ENCODE results near the gene FLII. TPM values are rescaled to one million over a fixed set of nuclear protein-coding genes. Genes with fewer than 3 reads are reported as not detected.

The FLII gene
- total RNA-seq, 2 donors from 2014 or later, result 280 to 347 TPM

DNA sequence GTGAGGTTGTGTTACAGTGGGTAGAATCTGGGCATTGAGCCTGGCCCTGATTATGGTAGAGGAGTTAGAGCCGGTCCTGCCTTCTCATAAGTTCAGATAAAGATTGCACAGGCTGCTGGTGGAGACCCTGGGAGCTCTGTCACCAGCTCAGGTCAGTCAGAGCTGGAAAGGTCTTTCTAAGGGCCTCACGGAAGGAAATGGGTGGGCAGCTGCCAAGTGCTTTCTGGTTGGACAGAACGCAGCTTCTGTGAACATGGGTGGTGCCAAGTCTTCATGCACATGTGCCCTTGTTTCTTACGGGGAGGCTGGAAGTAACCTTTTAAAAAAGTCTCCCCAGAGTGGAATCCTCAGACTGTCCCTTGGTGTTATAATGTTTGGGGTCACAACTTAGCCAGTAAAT lies 60.0 kb downstream of the FLII start:
- WGBS, result 19% methylated on average over 4 of the region's 4 CpGs
- Histone ChIP-seq H3K9me3 (no peaks in the 10 kb centered on the region), H3K27ac (no peak overlapping the region), H3K4me3 (no peak overlapping the region), H3K4me1 (replicated peaks) (no peaks in the 10 kb centered on the region), H3K27me3 (replicated peaks; ENCODE audit: insufficient read depth) (no peaks in the 10 kb centered on the region), H3K36me3 (no peaks in the 10 kb centered on the region)
- intact Hi-C loops (cut with DNase I), result no loop called here
- TF ChIP-seq POLR2A (IDR thresholded peaks at IDR 0.05), result no peak
- TF ChIP-seq POLR2AphosphoS5 (IDR thresholded peaks at IDR 0.05), result no peak
- TF ChIP-seq, protein P1, sequence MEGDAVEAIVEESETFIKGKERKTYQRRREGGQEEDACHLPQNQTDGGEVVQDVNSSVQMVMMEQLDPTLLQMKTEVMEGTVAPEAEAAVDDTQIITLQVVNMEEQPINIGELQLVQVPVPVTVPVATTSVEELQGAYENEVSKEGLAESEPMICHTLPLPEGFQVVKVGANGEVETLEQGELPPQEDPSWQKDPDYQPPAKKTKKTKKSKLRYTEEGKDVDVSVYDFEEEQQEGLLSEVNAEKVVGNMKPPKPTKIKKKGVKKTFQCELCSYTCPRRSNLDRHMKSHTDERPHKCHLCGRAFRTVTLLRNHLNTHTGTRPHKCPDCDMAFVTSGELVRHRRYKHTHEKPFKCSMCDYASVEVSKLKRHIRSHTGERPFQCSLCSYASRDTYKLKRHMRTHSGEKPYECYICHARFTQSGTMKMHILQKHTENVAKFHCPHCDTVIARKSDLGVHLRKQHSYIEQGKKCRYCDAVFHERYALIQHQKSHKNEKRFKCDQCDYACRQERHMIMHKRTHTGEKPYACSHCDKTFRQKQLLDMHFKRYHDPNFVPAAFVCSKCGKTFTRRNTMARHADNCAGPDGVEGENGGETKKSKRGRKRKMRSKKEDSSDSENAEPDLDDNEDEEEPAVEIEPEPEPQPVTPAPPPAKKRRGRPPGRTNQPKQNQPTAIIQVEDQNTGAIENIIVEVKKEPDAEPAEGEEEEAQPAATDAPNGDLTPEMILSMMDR (IDR thresholded peaks at IDR 0.05), result no peak
- DNase-seq (ENCODE audit: low spot score), result no peak

DNA sequence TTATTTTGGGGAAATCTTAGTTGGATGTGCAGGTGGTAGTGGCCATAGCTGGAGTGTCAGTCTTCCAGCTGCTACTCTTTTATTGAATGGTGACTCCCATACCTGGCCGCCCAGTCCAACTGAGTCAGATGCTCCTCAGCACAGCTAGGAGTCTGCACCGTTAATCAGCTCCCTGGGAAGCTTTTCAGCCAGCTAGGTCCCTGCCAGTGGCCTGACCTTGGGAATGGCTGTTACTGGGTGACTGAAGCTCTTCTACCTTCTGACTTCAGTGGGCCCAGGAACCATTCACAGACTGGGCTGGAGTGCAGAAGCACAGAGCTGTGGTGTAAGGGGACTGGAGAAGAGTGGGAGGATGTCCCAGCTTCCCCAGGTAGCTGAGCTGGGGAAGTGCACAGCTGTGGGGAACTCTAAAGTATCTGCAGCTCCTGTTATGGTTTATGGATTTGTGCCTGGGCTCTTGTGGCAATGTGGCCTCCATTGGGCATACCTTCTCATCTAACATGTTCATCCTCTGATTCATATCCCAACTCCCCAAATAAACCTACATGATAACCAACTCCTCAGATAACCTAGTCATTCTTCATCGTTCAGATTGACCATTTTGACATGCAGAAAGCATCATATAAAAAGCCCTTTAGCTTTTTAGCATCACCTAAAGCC lies 60.9 kb downstream of the FLII start:
- TF ChIP-seq POLR2A (IDR thresholded peaks at IDR 0.05), result no peak
- TF ChIP-seq, protein P1 (IDR thresholded peaks at IDR 0.05), result no peak
- no peak for DNase-seq (ENCODE audit: low spot score)
- 94% methylated on average over 3 of the region's 3 CpGs for WGBS
- H3K4me1 ChIP-seq (replicated peaks), result no peaks in the 10 kb centered on the region
- no peaks in the 10 kb centered on the region for H3K9me3 ChIP-seq
- H3K36me3 ChIP-seq, result no peaks in the 10 kb centered on the region
- no peak overlapping the region for H3K27ac ChIP-seq
- intact Hi-C loops (cut with DNase I), result no loop called here
- H3K27me3 ChIP-seq (replicated peaks; ENCODE audit: insufficient read depth), result no peaks in the 10 kb centered on the region
- H3K4me3 ChIP-seq, result no peak overlapping the region

DNA sequence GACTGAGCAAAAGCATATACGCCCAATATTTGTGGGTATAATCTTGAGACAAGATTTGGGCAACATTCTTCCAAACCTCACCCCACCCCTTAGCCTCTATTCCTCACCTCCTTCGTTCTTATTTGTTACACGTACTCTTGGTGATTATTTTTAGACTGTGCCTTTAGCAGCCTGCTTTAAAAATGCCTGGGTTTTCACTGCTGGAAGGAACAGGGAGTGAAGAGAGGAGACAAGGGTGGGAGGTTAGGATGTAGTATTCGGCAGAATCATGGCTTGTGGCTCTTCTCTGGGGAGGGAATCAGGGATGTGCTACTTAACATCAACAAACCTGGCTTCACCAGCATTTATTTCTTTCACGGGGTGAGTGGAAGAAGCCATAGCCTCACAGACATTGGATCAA lies 63.3 kb downstream of the FLII start:
- no peaks in the 10 kb centered on the region for H3K9me3 ChIP-seq
- H3K27ac ChIP-seq, result no peak overlapping the region
- WGBS, result 79% methylated on average over 5 of the region's 5 CpGs
- H3K36me3 ChIP-seq, result no peaks in the 10 kb centered on the region
- H3K4me3 ChIP-seq, result no peak overlapping the region
- intact Hi-C loops (cut with DNase I), result no loop called here
- H3K4me1 ChIP-seq (replicated peaks), result peaks cover 15% of the 10 kb centered on the region
- no peak for TF ChIP-seq POLR2A (IDR thresholded peaks at IDR 0.05)
- no peak for TF ChIP-seq POLR2AphosphoS5 (IDR thresholded peaks at IDR 0.05)
- TF ChIP-seq, protein P1 (IDR thresholded peaks at IDR 0.05), result no peak
- DNase-seq (ENCODE audit: low spot score), result no peak
- no peaks in the 10 kb centered on the region for H3K27me3 ChIP-seq (replicated peaks; ENCODE audit: insufficient read depth)

Other genes with a start within 250 kb of the FLII start
- gene ATPAF2, start 219.6 kb downstream of the FLII start, total RNA-seq, result 10 to 100 TPM; 17.7 to 30.5 TPM
- gene GID4, start 219.3 kb downstream of the FLII start, total RNA-seq, result 10 to 100 TPM; 11.0 to 19.1 TPM
- gene DRG2, start 170.8 kb downstream of the FLII start, total RNA-seq, result 10 to 100 TPM; 44.1 to 56.9 TPM
- gene MYO15A, start 150.0 kb downstream of the FLII start, total RNA-seq, result 1 to 10 TPM in 1 of 2 donors, under 1 TPM in 1; 0.32 to 8.3 TPM
- 100 to 1,000 TPM; 132 to 230 TPM for gene ALKBH5, start 74.9 kb downstream of the FLII start, total RNA-seq
- gene LLGL1, start 33.1 kb downstream of the FLII start, total RNA-seq, result 10 to 100 TPM; 17.7 to 33.5 TPM
- 10 to 100 TPM; 22.3 to 28.7 TPM for gene MIEF2, start 1.9 kb upstream of the FLII start, total RNA-seq
- 10 to 100 TPM; 18.4 to 37.1 TPM for gene TOP3A, start 56.3 kb upstream of the FLII start, total RNA-seq
- 10 to 100 TPM; 19.0 to 25.3 TPM for gene SMCR8, start 56.6 kb upstream of the FLII start, total RNA-seq
- 10 to 100 TPM; 31.6 to 43.0 TPM for gene SHMT1, start 104.8 kb upstream of the FLII start, total RNA-seq
- gene EVPLL, start 119.0 kb upstream of the FLII start, total RNA-seq, result 1 to 10 TPM; 1.6 to 1.7 TPM
- gene LGALS9C, start 218.1 kb upstream of the FLII start, total RNA-seq, result under 1 TPM in 1 of 2 donors, not detected in 1; 0.18 TPM

Measured in prostate gland (tissue), 2 donors.